GM19452 (cell line): ENCODE results near the gene SPDYC.

ENCODE experiments used
- ATAC-seq: cut with Tn5 transposase; IDR thresholded peaks from one replicate; pipeline ENCODE4 v1.9.1; 2021; ENCODE audit not compliant: unreplicated experiment

SPDYC gene

GRCh38 chr11:65218446-65218845 lies 48.4 kb downstream of the SPDYC start:
- no peak for ATAC-seq

- ATAC-seq, result no peak
Observed at GRCh38 chr11:65219930-65220213, 49.8 kb downstream of the SPDYC start.

- ATAC-seq, result no peak
Observed at GRCh38 chr11:65221026-65221425, 51.0 kb downstream of the SPDYC start.
